Stimulated activated CD8-positive, alpha-beta memory T cell treated with anti-CD3 and anti-CD28 coated beads, Interleukin-15, amount 100 ng/mL, for 48 hours (primary cell): ENCODE data around the gene PRAME.

Source experiments
- DNase-seq, 2 donors: peaks; one replicate each; pipeline ENCODE4 v3.0.0-alpha.2; 2020; ENCODE audit warnings: low read depth in 2 of 2

The PRAME gene

GRCh38 chr22:22579869-22580604 is 21.0 kb upstream of the PRAME start:
- no peak for DNase-seq

GRCh38 chr22:22578702-22579424 is 19.8 kb upstream of the PRAME start:
- DNase-seq: no peak

GRCh38 chr22:22576989-22577427 is 17.9 kb upstream of the PRAME start:
- DNase-seq: no peak

- DNase-seq: peak in 1 of 2 donors; percentile 10
Observed at GRCh38 chr22:22576244-22576988, 17.4 kb upstream of the PRAME start.

- no peak for DNase-seq
Observed at GRCh38 chr22:22574361-22574760, 15.3 kb upstream of the PRAME start.

- DNase-seq: no peak
Observed at GRCh38 chr22:22573047-22573889, 14.2 kb upstream of the PRAME start.

GRCh38 chr22:22571862-22572261 is 12.8 kb upstream of the PRAME start:
- DNase-seq: no peak

GRCh38 chr22:22571429-22571828 is 12.4 kb upstream of the PRAME start:
- no peak for DNase-seq

GRCh38 chr22:22569218-22569617 is 10.2 kb upstream of the PRAME start:
- DNase-seq: no peak

- no peak for DNase-seq
Observed at GRCh38 chr22:22565981-22566380, 6.9 kb upstream of the PRAME start.

- DNase-seq: no peak
Observed at GRCh38 chr22:22558071-22558971, 744 bp downstream of the PRAME start.

- no peak for DNase-seq
Observed at GRCh38 chr22:22556995-22557925, 1.8 kb downstream of the PRAME start.

- no peak for DNase-seq
Observed at GRCh38 chr22:22556578-22556977, 2.5 kb downstream of the PRAME start.

- no peak for DNase-seq
Observed at GRCh38 chr22:22555596-22555995, 3.5 kb downstream of the PRAME start.

GRCh38 chr22:22554587-22555284 is 4.3 kb downstream of the PRAME start:
- DNase-seq: no peak

GRCh38 chr22:22553735-22554586 is 5.1 kb downstream of the PRAME start:
- no peak for DNase-seq

GRCh38 chr22:22553141-22553540 is 5.9 kb downstream of the PRAME start:
- DNase-seq: no peak

GRCh38 chr22:22552630-22553029 is 6.4 kb downstream of the PRAME start:
- no peak for DNase-seq
